Measurements from ENCODE around the gene DUSP9.

- TF ChIP-seq CTCF (IDR thresholded peaks at IDR 0.05; ENCODE audit: poor library complexity) (no peak), EZH2 (IDR thresholded peaks at IDR 0.05; ENCODE audit: borderline replicate concordance) (no peak), EZH2phosphoT487 (IDR thresholded peaks at IDR 0.05; ENCODE audit: low read depth, severe bottlenecking, unreplicated experiment) (no peak)
Observed at GRCh38 chrX:153626025-153626633, 20.9 kb upstream of the DUSP9 start.
